ENCODE measurements around the gene ADAMTS14. TPM values are rescaled to one million over a fixed set of nuclear protein-coding genes. Genes with fewer than 3 reads are reported as not detected.

The ADAMTS14 gene
- total RNA-seq, 4 donors from 2014 or later, result 4.2 to 12.1 (median 7.4) TPM

- 70 to 76% methylated on average over 1 of the region's 1 CpG for WGBS, 2 donors
- H3K4me1 ChIP-seq, result no peaks in the 10 kb centered on the region
- no peak overlapping the region for H3K4me3 ChIP-seq
- H3K27ac ChIP-seq, result no peak overlapping the region
- H3K9me3 ChIP-seq, result no peaks in the 10 kb centered on the region
- DNase-seq (ENCODE audit: low spot score in 2 of 2), result no peak
- no peak for TF ChIP-seq EP300 (IDR thresholded peaks at IDR 0.05)
- no peaks in the 10 kb centered on the region for H3K36me3 ChIP-seq
- H3K27me3 ChIP-seq, result peaks cover 0 to 8% of the 10 kb centered on the region in 2 donors
These were observed 129.5 kb downstream of the ADAMTS14 start for GRCh38 chr10:70801854-70802253.

GRCh38 chr10:70803775-70804420, 131.6 kb downstream of the ADAMTS14 start:
- H3K4me3 ChIP-seq, result no peak overlapping the region
- no peaks in the 10 kb centered on the region for H3K27me3 ChIP-seq
- H3K4me1 ChIP-seq, result no peaks in the 10 kb centered on the region
- no peak overlapping the region for H3K27ac ChIP-seq
- H3K36me3 ChIP-seq, result no peaks in the 10 kb centered on the region
- H3K9me3 ChIP-seq, result no peaks in the 10 kb centered on the region
- DNase-seq (ENCODE audit: low spot score in 2 of 2), result no peak
- 73 to 93% methylated on average over 2 of the region's 2 CpGs for WGBS, 2 donors
- TF ChIP-seq CTCF (IDR thresholded peaks at IDR 0.05), result no peak
- TF ChIP-seq EP300 (IDR thresholded peaks at IDR 0.05), result no peak
- TF ChIP-seq POLR2A (IDR thresholded peaks at IDR 0.05), result no peak

GRCh38 chr10:70804421-70804808, 132.1 kb downstream of the ADAMTS14 start:
- 73 to 80% methylated on average over 2 of the region's 2 CpGs for whole genome bisulfite sequencing, 2 donors
- H3K27me3 ChIP-seq, result no peaks in the 10 kb centered on the region
- no peak for DNase-seq (ENCODE audit: low spot score in 2 of 2)
- no peaks in the 10 kb centered on the region for H3K4me1 ChIP-seq
- H3K27ac ChIP-seq, result no peak overlapping the region
- no peak overlapping the region for H3K4me3 ChIP-seq
- no peaks in the 10 kb centered on the region for H3K9me3 ChIP-seq
- H3K36me3 ChIP-seq, result no peaks in the 10 kb centered on the region
- TF ChIP-seq POLR2A (IDR thresholded peaks at IDR 0.05), result no peak
- TF ChIP-seq CTCF (IDR thresholded peaks at IDR 0.05), result no peak

GRCh38 chr10:70805619-70806215, 133.4 kb downstream of the ADAMTS14 start:
- WGBS, 2 donors, result 95 to 99% methylated on average over 3 of the region's 3 CpGs
- TF ChIP-seq POLR2A (IDR thresholded peaks at IDR 0.05) (no peak), EP300 (IDR thresholded peaks at IDR 0.05) (no peak), CTCF (IDR thresholded peaks at IDR 0.05) (no peak)
- H3K27me3 ChIP-seq, result no peaks in the 10 kb centered on the region
- no peaks in the 10 kb centered on the region for H3K36me3 ChIP-seq
- no peaks in the 10 kb centered on the region for H3K9me3 ChIP-seq
- no peak overlapping the region for H3K27ac ChIP-seq
- H3K4me1 ChIP-seq, result no peaks in the 10 kb centered on the region
- no peak overlapping the region for H3K4me3 ChIP-seq
- DNase-seq (ENCODE audit: low spot score in 2 of 2), result no peak

GRCh38 chr10:70806841-70807240, 134.5 kb downstream of the ADAMTS14 start:
- no peaks in the 10 kb centered on the region for H3K4me1 ChIP-seq
- no peak for DNase-seq (ENCODE audit: low spot score in 2 of 2)
- no peaks in the 10 kb centered on the region for H3K9me3 ChIP-seq
- H3K27ac ChIP-seq, result no peak overlapping the region
- 88 to 100% methylated on average over 1 of the region's 1 CpG for WGBS, 2 donors
- no peak overlapping the region for H3K4me3 ChIP-seq
- no peak for TF ChIP-seq CTCF (IDR thresholded peaks at IDR 0.05)
- TF ChIP-seq POLR2A (IDR thresholded peaks at IDR 0.05), result no peak
- TF ChIP-seq EP300 (IDR thresholded peaks at IDR 0.05), result no peak
- no peaks in the 10 kb centered on the region for H3K27me3 ChIP-seq
- H3K36me3 ChIP-seq, result no peaks in the 10 kb centered on the region

Data from tibial nerve (tissue), 4 donors.